HFFc6 (cell line): ENCODE measurements around the gene SPNS3. TPM values are rescaled to one million over a fixed set of nuclear protein-coding genes. Genes with fewer than 3 reads are reported as not detected.
A peak's percentile ranks its signal among the peaks of the same experiment; 100 is the strongest.

ENCODE experiments used
- DNase-seq: peaks from one replicate; pipeline ENCODE4 v3.0.0-alpha.2; 2018
- H3K27ac Mint-ChIP-seq: 2 replicates; pipeline ENCODE4 v1.8.0; 2020; ENCODE audit warnings: mild to moderate bottlenecking, mixed read lengths
- H3K27me3 Mint-ChIP-seq: 2 replicates; pipeline ENCODE4 v1.8.0; 2021; ENCODE audit warnings: mild to moderate bottlenecking, moderate library complexity, mixed read lengths; ENCODE audit not compliant: insufficient read depth
- H3K36me3 Mint-ChIP-seq: 2 replicates; pipeline ENCODE4 v1.8.0; 2021; ENCODE audit warnings: low read depth, mixed read lengths
- H3K4me1 Mint-ChIP-seq: 2 replicates; pipeline ENCODE4 v1.8.0; 2020; ENCODE audit warnings: low read depth, mixed read lengths
- H3K4me3 Mint-ChIP-seq: 2 replicates; pipeline ENCODE4 v1.8.0; 2020; ENCODE audit warnings: mild to moderate bottlenecking, moderate library complexity, mixed read lengths
- H3K9me3 Mint-ChIP-seq: 2 replicates; pipeline ENCODE4 v1.8.0; 2020; ENCODE audit warnings: mild to moderate bottlenecking, mixed read lengths
- total RNA-seq, 6 experiments: library from RNA; stranded (reverse); fragmentation: NEBNext Ultra II Directional; extraction: Animal tissue kit (Norgen Biotek cat#: 25700); gene quantifications; 2 replicates in 1 of 6; 3 replicates in 5 of 6; pipeline ENCODE4 v1.2.3, GENCODE V29; 2021
- TF ChIP-seq, protein P1 (sequence below): fragments of 200-600 bp; sonication (generic); IDR thresholded peaks from 2 replicates; pipeline ENCODE4 v1.5.0; 2021; ENCODE audit warnings: antibody characterized with exemption, mild to moderate bottlenecking

Gene SPNS3
- total RNA-seq, 6 experiments from 2014 or later = not detected

DNA sequence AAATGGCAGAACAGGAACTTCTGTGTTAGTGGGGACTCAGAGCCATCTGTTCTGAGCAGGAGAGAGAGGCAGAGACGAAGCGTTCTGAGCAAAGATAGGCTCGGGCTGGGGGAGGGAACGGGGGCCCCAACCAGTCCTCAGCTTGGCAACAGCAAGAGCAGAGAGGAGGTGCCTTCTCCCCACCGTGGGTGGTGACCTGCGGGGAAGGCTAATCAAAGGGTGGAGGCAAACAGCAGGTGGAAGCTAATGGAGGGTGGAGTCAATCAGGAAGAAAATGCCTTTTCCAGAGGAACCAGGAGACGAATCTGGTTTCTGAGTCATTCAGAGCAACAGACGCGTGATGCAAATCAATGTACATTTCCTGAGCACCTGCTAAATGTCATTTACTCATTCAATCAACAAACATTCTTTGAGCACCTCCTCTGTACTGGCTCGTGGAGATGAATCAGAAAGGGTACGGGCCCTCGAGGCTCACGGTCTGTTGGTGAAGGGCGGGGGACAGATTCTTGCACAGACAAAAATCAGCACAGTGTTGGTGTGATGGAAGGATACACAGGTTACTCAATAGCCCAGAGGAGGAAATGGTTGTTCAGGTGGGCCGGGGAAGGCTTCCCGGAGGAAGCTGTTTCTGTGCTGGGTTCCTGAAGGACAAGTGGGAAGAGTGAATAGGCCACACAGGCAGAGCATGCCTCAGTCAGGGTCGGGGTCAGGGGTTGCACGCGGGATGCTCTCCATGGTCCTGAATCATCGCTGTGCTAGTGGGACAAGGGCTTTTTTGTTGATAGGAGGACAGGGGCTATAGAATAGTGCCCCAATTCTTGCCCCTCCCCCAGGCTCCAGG is 59.2 kb downstream of the SPNS3 start:
- peak; percentile 4 for DNase-seq

DNA sequence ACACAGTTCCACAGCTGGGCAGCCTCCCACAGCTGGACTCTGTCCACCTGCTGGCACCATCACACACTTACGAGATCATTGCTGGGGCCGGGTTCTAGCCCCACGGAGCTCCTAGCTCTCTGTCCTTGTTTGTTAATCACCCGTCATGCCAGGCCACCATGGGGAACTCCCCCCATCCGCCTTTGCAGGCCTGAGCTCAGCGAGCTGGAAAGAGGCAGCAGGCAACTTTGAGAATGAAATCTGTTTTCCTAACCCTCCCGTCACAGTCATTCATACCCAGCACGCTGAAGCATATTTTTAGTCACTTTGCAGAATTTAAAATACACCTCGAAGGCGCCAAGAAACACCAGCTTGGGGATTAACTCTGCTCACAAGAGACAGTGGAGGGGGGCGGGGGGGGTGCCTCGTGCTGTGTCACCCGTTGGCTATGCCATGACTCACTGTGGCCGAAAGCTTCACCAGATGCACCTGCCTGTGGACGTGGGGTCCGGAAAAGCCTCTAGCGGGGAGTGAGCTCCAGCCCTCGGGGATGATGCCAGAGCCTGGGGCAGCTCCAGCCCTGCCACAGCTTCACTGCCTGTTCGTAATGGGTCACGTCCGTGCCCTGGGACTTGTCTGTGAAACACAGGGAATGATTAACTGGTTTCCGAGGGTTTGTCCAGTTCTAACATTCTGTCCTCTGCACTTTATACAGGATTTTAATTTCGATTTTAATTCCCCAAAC is 63.5 kb downstream of the SPNS3 start:
- H3K27ac Mint-ChIP-seq = no peak overlapping the region

More for the DNA sequence above, 59.2 kb downstream of the SPNS3 start:
- Mint-ChIP-seq H3K9me3 (no peaks in the 10 kb centered on the region), H3K4me3 (no peak overlapping the region), H3K27ac (no peak overlapping the region), H3K27me3 (peaks cover 51% of the 10 kb centered on the region), H3K36me3 (no peaks in the 10 kb centered on the region), H3K4me1 (peaks cover 8% of the 10 kb centered on the region; the same call in 1 of the 2 replicates)
- TF ChIP-seq, protein P1, sequence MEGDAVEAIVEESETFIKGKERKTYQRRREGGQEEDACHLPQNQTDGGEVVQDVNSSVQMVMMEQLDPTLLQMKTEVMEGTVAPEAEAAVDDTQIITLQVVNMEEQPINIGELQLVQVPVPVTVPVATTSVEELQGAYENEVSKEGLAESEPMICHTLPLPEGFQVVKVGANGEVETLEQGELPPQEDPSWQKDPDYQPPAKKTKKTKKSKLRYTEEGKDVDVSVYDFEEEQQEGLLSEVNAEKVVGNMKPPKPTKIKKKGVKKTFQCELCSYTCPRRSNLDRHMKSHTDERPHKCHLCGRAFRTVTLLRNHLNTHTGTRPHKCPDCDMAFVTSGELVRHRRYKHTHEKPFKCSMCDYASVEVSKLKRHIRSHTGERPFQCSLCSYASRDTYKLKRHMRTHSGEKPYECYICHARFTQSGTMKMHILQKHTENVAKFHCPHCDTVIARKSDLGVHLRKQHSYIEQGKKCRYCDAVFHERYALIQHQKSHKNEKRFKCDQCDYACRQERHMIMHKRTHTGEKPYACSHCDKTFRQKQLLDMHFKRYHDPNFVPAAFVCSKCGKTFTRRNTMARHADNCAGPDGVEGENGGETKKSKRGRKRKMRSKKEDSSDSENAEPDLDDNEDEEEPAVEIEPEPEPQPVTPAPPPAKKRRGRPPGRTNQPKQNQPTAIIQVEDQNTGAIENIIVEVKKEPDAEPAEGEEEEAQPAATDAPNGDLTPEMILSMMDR = no peak

DNA sequence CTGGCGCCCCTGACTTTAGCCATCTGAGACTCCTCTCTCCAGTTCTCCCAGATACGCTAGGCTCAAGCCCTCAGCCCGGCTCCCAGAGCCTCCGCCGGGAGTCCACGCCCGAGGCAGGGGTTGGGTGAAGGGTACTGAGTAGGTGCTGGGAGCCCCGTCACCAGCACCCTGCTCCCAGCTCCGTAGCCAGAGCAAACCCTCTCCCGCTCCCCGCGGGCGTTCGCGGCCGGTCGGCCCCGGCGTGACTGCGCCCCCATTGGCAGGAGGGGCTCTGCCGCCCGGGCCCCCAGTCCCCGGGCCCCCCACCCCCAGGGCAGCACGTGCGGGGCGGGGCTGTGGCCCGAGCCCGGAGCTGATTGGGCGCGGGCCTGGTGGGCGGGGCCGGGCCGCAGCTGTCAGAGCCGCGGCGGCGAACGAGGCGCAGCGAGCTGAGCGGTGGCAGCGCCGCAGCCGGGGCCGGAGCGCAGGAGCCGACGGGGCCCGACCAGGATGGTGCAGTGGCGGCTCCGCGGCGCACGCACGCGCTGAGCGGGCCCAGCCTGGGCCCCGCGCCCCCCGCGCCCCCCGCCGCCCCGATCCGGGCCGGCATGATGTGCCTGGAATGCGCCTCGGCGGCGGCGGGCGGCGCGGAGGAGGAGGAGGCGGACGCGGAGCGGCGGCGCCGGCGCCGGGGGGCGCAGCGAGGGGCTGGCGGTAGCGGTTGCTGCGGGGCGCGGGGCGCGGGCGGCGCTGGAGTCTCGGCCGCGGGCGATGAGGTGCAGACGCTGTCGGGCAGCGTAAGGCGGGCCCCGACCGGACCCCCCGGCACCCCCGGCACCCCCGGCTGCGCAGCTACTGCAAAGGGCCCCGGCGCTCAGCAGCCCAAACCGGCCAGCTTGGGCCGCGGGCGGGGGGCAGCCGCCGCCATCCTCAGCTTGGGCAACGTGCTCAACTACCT is 65.0 kb downstream of the SPNS3 start, which contains the start of gene SPNS2:
Gene SPNS2, plus strand, starts transcription at position 421 of the 937 bp plus-strand sequence. Its CDS starts 167 bp downstream, at position 588.
- Mint-ChIP-seq H3K9me3 (no peaks in the 10 kb centered on the region), H3K27ac (no peak within 1 kb of the TSS), H3K4me1 (peaks cover 8% of the 10 kb centered on the region; the same call in 1 of the 2 replicates), H3K27me3 (peaks cover 51% of the 10 kb centered on the region), H3K4me3 (no peak within 1 kb of the TSS), H3K36me3 (no peaks in the 10 kb centered on the region)
- no peak for DNase-seq
- TF ChIP-seq, protein P1 = no peak

More for the DNA sequence above, 63.5 kb downstream of the SPNS3 start:
- TF ChIP-seq, protein P1 = no peak
- Mint-ChIP-seq H3K4me1 (peaks cover 8% of the 10 kb centered on the region; the same call in 1 of the 2 replicates), H3K36me3 (no peaks in the 10 kb centered on the region), H3K27me3 (peaks cover 58% of the 10 kb centered on the region), H3K9me3 (no peaks in the 10 kb centered on the region), H3K4me3 (no peak overlapping the region)
- no peak for DNase-seq

DNA sequence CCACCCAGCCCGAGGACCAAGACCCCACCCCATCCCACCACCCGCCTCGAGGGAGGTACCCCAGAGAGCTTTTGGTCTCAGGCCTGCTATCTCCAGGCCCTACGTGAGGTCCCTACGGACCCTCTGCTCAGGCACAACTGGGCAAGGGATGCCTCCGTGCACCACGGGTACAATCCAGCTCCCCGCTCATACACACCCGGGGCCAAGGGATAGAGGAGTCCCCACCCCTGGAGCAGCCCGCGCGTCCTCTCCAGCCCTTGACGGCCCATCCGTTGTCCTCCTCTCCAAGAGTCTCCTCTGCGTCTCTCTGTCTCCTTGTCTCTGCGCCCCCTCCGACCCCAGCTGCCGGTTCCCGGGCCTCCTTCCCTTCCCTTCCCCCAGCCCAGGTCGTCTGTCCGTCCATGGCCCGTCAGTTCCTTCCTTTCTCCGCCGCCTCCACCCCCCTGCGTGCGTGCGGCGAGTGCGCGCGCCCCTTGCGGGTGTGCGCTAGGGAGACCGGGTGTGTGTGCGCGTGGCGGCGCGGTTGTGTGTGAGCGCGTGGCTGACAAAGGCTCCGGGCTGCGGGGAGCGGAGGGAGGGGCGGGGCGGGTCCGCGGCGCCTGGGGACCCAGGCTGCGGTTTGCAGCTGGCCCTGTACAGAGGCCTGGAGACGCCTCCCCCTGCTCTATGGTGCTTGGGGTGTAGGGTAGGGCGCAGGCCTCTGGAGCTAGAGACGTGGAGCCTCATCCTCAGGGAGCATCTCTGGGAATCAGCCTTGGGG is 65.9 kb downstream of the SPNS3 start:
- H3K9me3 Mint-ChIP-seq = no peaks in the 10 kb centered on the region
- peaks cover 46% of the 10 kb centered on the region for H3K27me3 Mint-ChIP-seq
- peaks cover 8% of the 10 kb centered on the region; the same call in 1 of the 2 replicates for H3K4me1 Mint-ChIP-seq
- H3K4me3 Mint-ChIP-seq = no peak overlapping the region
- TF ChIP-seq, protein P1 = no peak
- no peak for DNase-seq
- no peaks in the 10 kb centered on the region for H3K36me3 Mint-ChIP-seq
- H3K27ac Mint-ChIP-seq = no peak overlapping the region
